Jurkat, Clone E6-1 (cell line): ENCODE data around the gene ACAP3.
A peak's percentile ranks its signal among the peaks of the same experiment; 100 is the strongest.

ENCODE experiments used
- DNase-seq: peaks from one replicate; pipeline ENCODE4 v3.0.0-alpha.2; 2011; ENCODE audit warnings: low read depth, low spot score
- H3K4me3 ChIP-seq: 2 replicates; pipeline ENCODE4 v1.5.1; 2011; ENCODE audit warnings: mild to moderate bottlenecking, low read length, control low read depth, moderate library complexity

The ACAP3 gene

GRCh38 chr1:1332031-1332755, 24.5 kb upstream of the ACAP3 start:
- DNase-seq, result no peak
- H3K4me3 ChIP-seq, result no peak overlapping the region

GRCh38 chr1:1331068-1331965, 23.6 kb upstream of the ACAP3 start, which contains the start of gene TAS1R3:
TSS of gene TAS1R3 (plus strand) at chr1:1331280. CDS start at chr1:1331346, 66 bp downstream.
- no peak for DNase-seq
- H3K4me3 ChIP-seq, result no peak within 1 kb of the TSS

GRCh38 chr1:1330366-1331067, 22.8 kb upstream of the ACAP3 start:
- no peak for DNase-seq

GRCh38 chr1:1329304-1330210, 21.8 kb upstream of the ACAP3 start:
- DNase-seq, result no peak
- H3K4me3 ChIP-seq, result no peak overlapping the region

More at GRCh38 chr1:1330366-1331067, 22.8 kb upstream of the ACAP3 start:
- H3K4me3 ChIP-seq, result no peak overlapping the region

GRCh38 chr1:1328254-1328653, 20.5 kb upstream of the ACAP3 start:
- H3K4me3 ChIP-seq, result no peak overlapping the region
- DNase-seq, result no peak

- no peak for DNase-seq
- no peak overlapping the region for H3K4me3 ChIP-seq
These were observed 19.6 kb upstream of the ACAP3 start for GRCh38 chr1:1327291-1327690.

- no peak for DNase-seq
- H3K4me3 ChIP-seq, result peak overlapping the region; percentile 65; the same call in 1 of the 2 replicates
These were observed 18.4 kb upstream of the ACAP3 start for GRCh38 chr1:1326075-1326605.

- no peak for DNase-seq
- H3K4me3 ChIP-seq, result peak overlapping the region; percentile 65
These were observed 17.8 kb upstream of the ACAP3 start for GRCh38 chr1:1325288-1326074.

GRCh38 chr1:1324524-1325287, 17.0 kb upstream of the ACAP3 start, which contains the start of the genes CPTP and INTS11:
TSS of gene CPTP (plus strand) at chr1:1324802. CDS start at chr1:1326911, 2,109 bp downstream.
TSS of gene INTS11 (minus strand) at chr1:1324660. CDS start at chr1:1324608, 52 bp downstream.
- peak; percentile 82 for DNase-seq
- peak within 1 kb of the TSS; percentile 65 for H3K4me3 ChIP-seq

- peak overlapping the region; percentile 65 for H3K4me3 ChIP-seq
- DNase-seq, result no peak
These were observed 16.4 kb upstream of the ACAP3 start for GRCh38 chr1:1324084-1324523.

- H3K4me3 ChIP-seq, result no peak overlapping the region; the same call in 1 of the 2 replicates
These were observed 15.2 kb upstream of the ACAP3 start for GRCh38 chr1:1322952-1323351.

GRCh38 chr1:1322418-1322817, 14.7 kb upstream of the ACAP3 start:
- no peak for DNase-seq
- H3K4me3 ChIP-seq, result no peak overlapping the region

More at GRCh38 chr1:1322952-1323351, 15.2 kb upstream of the ACAP3 start:
- DNase-seq, result no peak

GRCh38 chr1:1321477-1321876, 13.7 kb upstream of the ACAP3 start:
- DNase-seq, result no peak
- no peak overlapping the region for H3K4me3 ChIP-seq

GRCh38 chr1:1320666-1321448, 13.1 kb upstream of the ACAP3 start:
- no peak overlapping the region for H3K4me3 ChIP-seq
- no peak for DNase-seq

- DNase-seq, result no peak
- no peak overlapping the region for H3K4me3 ChIP-seq
These were observed 11.9 kb upstream of the ACAP3 start for GRCh38 chr1:1319646-1319941.
